ENCODE results near the gene MST1. TPM values are rescaled to one million over a fixed set of nuclear protein-coding genes. Genes with fewer than 3 reads are reported as not detected.

Gene MST1
- total and polyA plus RNA-seq, 12 donors: 7.5 to 241 (median 48.4) TPM

- Histone ChIP-seq H3K4me3 (no peak overlapping the region), H3K4me1 (replicated peaks in 1 of 2) (no peaks in the 10 kb centered on the region), H3K9me3 (replicated peaks in 1 of 3) (no peaks in the 10 kb centered on the region), H3K27ac (no peak overlapping the region), H3K27me3 (no peaks in the 10 kb centered on the region), H3K36me3 (replicated peaks in 1 of 2) (no peaks in the 10 kb centered on the region)
- intact Hi-C loops (cut with DNase I): no loop called here
- no peak for DNase-seq
- TF ChIP-seq CTCF (IDR thresholded peaks at IDR 0.05) (no peak), POLR2A (IDR thresholded peaks at IDR 0.05) (no peak)
- WGBS, 4 donors: 91 to 94% (median 93%) methylated on average over 21 to 36 of the region's 36 CpGs
Measured at GRCh38 chr3:49652218-49652902, 36.9 kb downstream of the MST1 start.

- 73 to 80% (median 78%) methylated on average over 7 to 8 of the region's 8 CpGs for WGBS, 4 donors
- intact Hi-C loops (cut with DNase I): no loop called here
- Histone ChIP-seq H3K4me1 (replicated peaks in 1 of 2) (no peaks in the 10 kb centered on the region), H3K36me3 (replicated peaks in 1 of 2) (no peaks in the 10 kb centered on the region), H3K27ac (no peak overlapping the region), H3K27me3 (no peaks in the 10 kb centered on the region), H3K4me3 (no peak overlapping the region), H3K9me3 (replicated peaks in 1 of 3) (no peaks in the 10 kb centered on the region)
- TF ChIP-seq POLR2A (IDR thresholded peaks at IDR 0.05) (no peak), CTCF (IDR thresholded peaks at IDR 0.05) (no peak)
- DNase-seq: no peak
Measured at GRCh38 chr3:49650637-49651036, 38.6 kb downstream of the MST1 start.

DNA sequence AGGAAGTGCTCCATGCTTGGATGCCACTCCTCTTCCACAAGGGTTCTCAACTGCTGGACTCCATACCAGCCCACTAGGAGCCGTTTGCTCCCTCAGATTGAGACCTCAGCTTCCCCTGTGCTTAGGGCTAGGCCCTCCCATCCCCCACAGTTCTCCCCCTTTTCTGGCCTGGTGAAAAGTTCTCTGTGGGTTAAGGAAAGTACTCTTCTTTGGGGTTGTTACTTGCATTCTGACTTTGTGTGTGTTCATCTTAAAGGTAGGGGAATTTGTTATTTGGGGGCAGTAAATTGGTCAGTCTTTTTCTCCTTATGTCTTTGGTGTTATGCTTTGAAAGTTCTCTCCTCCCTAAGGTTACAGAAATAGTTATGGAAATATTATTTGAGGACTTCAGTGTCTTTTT, 39.1 kb downstream of the MST1 start:
- no peaks in the 10 kb centered on the region for H3K4me1 ChIP-seq (replicated peaks in 1 of 2)
- WGBS, 4 donors: 65 to 86% (median 72%) methylated on average over 1 of the region's 1 CpG

GRCh38 chr3:49649576-49649975, 39.7 kb downstream of the MST1 start:
- H3K36me3 ChIP-seq (replicated peaks in 1 of 2): no peaks in the 10 kb centered on the region
- intact Hi-C loops (cut with DNase I): no loop called here
- WGBS, 4 donors: 86 to 100% (median 100%) methylated on average over 1 of the region's 1 CpG; no CpG with 5 or more reads in 1 of the 4 donors

More for the DNA sequence above, 39.1 kb downstream of the MST1 start:
- no peaks in the 10 kb centered on the region for H3K36me3 ChIP-seq (replicated peaks in 1 of 2)
- intact Hi-C loops (cut with DNase I): no loop called here
- DNase-seq: no peak
- H3K27ac ChIP-seq: no peak overlapping the region
- H3K27me3 ChIP-seq: no peaks in the 10 kb centered on the region
- H3K9me3 ChIP-seq (replicated peaks in 1 of 3): no peaks in the 10 kb centered on the region
- H3K4me3 ChIP-seq: no peak overlapping the region
- TF ChIP-seq CTCF (IDR thresholded peaks at IDR 0.05): no peak
- TF ChIP-seq POLR2A (IDR thresholded peaks at IDR 0.05): no peak

More at GRCh38 chr3:49649576-49649975, 39.7 kb downstream of the MST1 start:
- Histone ChIP-seq H3K4me3 (no peak overlapping the region), H3K4me1 (replicated peaks in 1 of 2) (no peaks in the 10 kb centered on the region), H3K9me3 (replicated peaks in 1 of 3) (no peaks in the 10 kb centered on the region), H3K27me3 (no peaks in the 10 kb centered on the region), H3K27ac (no peak overlapping the region)
- DNase-seq: no peak
- TF ChIP-seq POLR2A (IDR thresholded peaks at IDR 0.05): no peak
- no peak for TF ChIP-seq CTCF (IDR thresholded peaks at IDR 0.05)

Data from adrenal gland (tissue), 12 donors.